Right cardiac atrium (tissue), 5 donors: ENCODE results near the gene DISP1. TPM values are rescaled to one million over a fixed set of nuclear protein-coding genes. Genes with fewer than 3 reads are reported as not detected.

Experiments used
- ATAC-seq, 2 donors: fragments of 200-7000 bp; cut with Tn5 transposase; one replicate each; pipeline versions ENCODE4 v1.8.0 to v1.9.1; 2020; ENCODE audit warnings: moderate library complexity in 2 of 2, mild to moderate bottlenecking in 1 of 2
- DNase-seq, 3 donors: peaks; one replicate each; pipeline ENCODE4 v3.0.0-alpha.2; 2020
- H3K27ac ChIP-seq: one replicate; pipeline ENCODE4 v1.5.1; 2013; ENCODE audit warnings: mild to moderate bottlenecking, low read length, control low read depth, moderate library complexity
- H3K27me3 ChIP-seq: one replicate; pipeline ENCODE4 v1.6.1; 2013; ENCODE audit not compliant: control insufficient read depth, insufficient read depth
- H3K4me1 ChIP-seq: one replicate; pipeline ENCODE4 v1.6.1; 2013; ENCODE audit warnings: low read length; ENCODE audit not compliant: control insufficient read depth, insufficient read depth
- H3K4me3 ChIP-seq: one replicate; pipeline ENCODE4 v1.5.1; 2013; ENCODE audit warnings: low read length, control low read depth
- H3K9me3 ChIP-seq: one replicate; pipeline ENCODE4 v1.6.1; 2013; ENCODE audit warnings: low read length; ENCODE audit not compliant: control insufficient read depth
- WGBS: extraction: QIAGEN DNeasy Blood & Tissue Kit; methylation state at CpG from one replicate; pipeline ENCODE4 v1.1.7; 2013; 5-methylcytosine and 5-hydroxymethylcytosine counted together
- intact Hi-C, 4 donors: fragments of 100-400 bp; cut with DNase I; formaldehyde crosslinking; loops; one replicate each; pipeline versions ENCODE4 v1.11.0 to v1.14.0; 2022 to 2023
- long read RNA-seq, 4 donors: library from polyadenylated mRNA; unstranded; transcript quantifications; one replicate each; pipeline ENCODE4 v2.0.0, GENCODE V29; 2020 to 2021
- polyA plus RNA-seq: library from polyadenylated mRNA; stranded (reverse); fragments of 200-250 nt; gene quantifications from one replicate; pipeline ENCODE4 v1.2.3, GENCODE V29; 2013
- total RNA-seq, 4 donors: library from RNA; stranded (reverse); fragmentation: NEBNext Ultra II Directional; extraction: Animal tissue kit (Norgen Biotek cat#: 25700); gene quantifications; one replicate each; pipeline ENCODE4 v1.2.1, GENCODE V29; 2021
- donor health status: healthy with polysubstance abuse.
- donor health status: DM: no; HTN: yes; CAD: no.
- donor health status: DM: no; HTN: no; CAD: no.
- donor health status: DM: no; HTN: yes; CAD: no; lungs with severe emphysema.
- donor health status: DM: yes; HTN: yes; CAD: no.

The DISP1 gene
- 1 to 10 TPM; 5.2 to 5.9 (median 5.5) TPM for total RNA-seq
- polyA plus RNA-seq, result 2.9 TPM
- long read RNA-seq, donor 1, partial matches to known transcripts, result 1 of 8 reads
- long read RNA-seq, donor 1, other reads (novel, unspliced or antisense), result 7 of 8 reads
- long read RNA-seq, donor 2, partial matches to known transcripts, result 0 of 2 reads
- long read RNA-seq, donor 2, other reads (novel, unspliced or antisense), result 2 of 2 reads
- long read RNA-seq, donor 3, full-length matches to known transcripts, result 1 of 9 reads
- long read RNA-seq, donor 3, partial matches to known transcripts, result 1 of 9 reads
- long read RNA-seq, donor 3, other reads (novel, unspliced or antisense), result 7 of 9 reads
- long read RNA-seq, donor 4, full-length matches to known transcripts, result 1 of 2 reads
- long read RNA-seq, donor 4, partial matches to known transcripts, result 1 of 2 reads
- long read RNA-seq, donor 4, other reads (novel, unspliced or antisense), result 0 of 2 reads

- 2% methylated on average over 67 of the region's 67 CpGs for WGBS
- Histone ChIP-seq H3K27ac (peak within 1 kb of the TSS; percentile 88), H3K4me1 (no peaks in the 10 kb centered on the region), H3K27me3 (no peaks in the 10 kb centered on the region), H3K9me3 (no peaks in the 10 kb centered on the region), H3K4me3 (peak within 1 kb of the TSS; percentile 90)
- DNase-seq (peak; percentile 86 to 93 (median 93)), ATAC-seq (peak; percentile 97 to 98)
- intact Hi-C loops, result no loop called here
Observed at GRCh38 chr1:222814536-222815439, at the start of gene DISP1. Gene DISP1 (plus strand): TSS chr1:222815039. CDS start chr1:222942824, 127,785 bp downstream.

- H3K27me3 ChIP-seq, result no peaks in the 10 kb centered on the region
- H3K4me1 ChIP-seq, result no peaks in the 10 kb centered on the region
- H3K27ac ChIP-seq, result no peak overlapping the region
- H3K9me3 ChIP-seq, result peaks cover 2% of the 10 kb centered on the region
- DNase-seq, result no peak
- H3K4me3 ChIP-seq, result no peak overlapping the region
- intact Hi-C loops, result no loop called here
- WGBS, result 83% methylated on average over 5 of the region's 5 CpGs
- no peak for ATAC-seq
Observed at GRCh38 chr1:222767152-222767571, 47.7 kb upstream of the DISP1 start.

- H3K9me3 ChIP-seq, result peaks cover 2% of the 10 kb centered on the region
- H3K4me1 ChIP-seq, result no peaks in the 10 kb centered on the region
- ATAC-seq, result no peak
- DNase-seq, result no peak
- H3K27me3 ChIP-seq, result no peaks in the 10 kb centered on the region
- no peak overlapping the region for H3K4me3 ChIP-seq
- intact Hi-C loops, result no loop called here
- H3K27ac ChIP-seq, result no peak overlapping the region
Observed at GRCh38 chr1:222768592-222768991, 46.2 kb upstream of the DISP1 start.

GRCh38 chr1:222769181-222769580, 45.7 kb upstream of the DISP1 start:
- intact Hi-C loops, result no loop called here
- DNase-seq, result no peak
- no peaks in the 10 kb centered on the region for H3K27me3 ChIP-seq
- WGBS, result 67% methylated on average over 1 of the region's 1 CpG
- H3K4me3 ChIP-seq, result no peak overlapping the region
- ATAC-seq, result no peak
- H3K4me1 ChIP-seq, result no peaks in the 10 kb centered on the region
- no peak overlapping the region for H3K27ac ChIP-seq
- peaks cover 2% of the 10 kb centered on the region for H3K9me3 ChIP-seq

- no peaks in the 10 kb centered on the region for H3K4me1 ChIP-seq
- ATAC-seq (no peak), DNase-seq (no peak)
- H3K9me3 ChIP-seq, result peaks cover 2% of the 10 kb centered on the region
- no peak overlapping the region for H3K27ac ChIP-seq
- no peak overlapping the region for H3K4me3 ChIP-seq
- 77% methylated on average over 2 of the region's 2 CpGs for WGBS
- H3K27me3 ChIP-seq, result no peaks in the 10 kb centered on the region
- intact Hi-C loops, result no loop called here
Observed at GRCh38 chr1:222769971-222770620, 44.7 kb upstream of the DISP1 start.

GRCh38 chr1:222772996-222773379, 41.9 kb upstream of the DISP1 start:
- Histone ChIP-seq H3K4me3 (no peak overlapping the region), H3K27me3 (no peaks in the 10 kb centered on the region), H3K9me3 (peaks cover 2% of the 10 kb centered on the region), H3K27ac (no peak overlapping the region), H3K4me1 (no peaks in the 10 kb centered on the region)
- DNase-seq (peak in 2 of 3 donors; percentile 56 to 57), ATAC-seq (peak in 1 of 2 donors; percentile 54)
- intact Hi-C loops, result no loop called here
- WGBS, result 47% methylated on average over 4 of the region's 4 CpGs

GRCh38 chr1:222777463-222777862, 37.4 kb upstream of the DISP1 start:
- Histone ChIP-seq H3K4me3 (no peak overlapping the region), H3K9me3 (no peaks in the 10 kb centered on the region), H3K27me3 (no peaks in the 10 kb centered on the region), H3K27ac (no peak overlapping the region), H3K4me1 (no peaks in the 10 kb centered on the region)
- 94% methylated on average over 1 of the region's 1 CpG for WGBS
- DNase-seq, result no peak
- ATAC-seq, result no peak
- intact Hi-C loops, result no loop called here

- Histone ChIP-seq H3K27me3 (no peaks in the 10 kb centered on the region), H3K27ac (no peak overlapping the region), H3K4me1 (no peaks in the 10 kb centered on the region), H3K4me3 (no peak overlapping the region), H3K9me3 (no peaks in the 10 kb centered on the region)
- 39% methylated on average over 2 of the region's 2 CpGs for WGBS
- no peak for DNase-seq
- intact Hi-C loops, result no loop called here
- ATAC-seq, result no peak
Observed at GRCh38 chr1:222777977-222778376, 36.9 kb upstream of the DISP1 start.

GRCh38 chr1:222781251-222781650, 33.6 kb upstream of the DISP1 start:
- intact Hi-C loops, result no loop called here
- Histone ChIP-seq H3K9me3 (no peaks in the 10 kb centered on the region), H3K4me3 (no peak overlapping the region), H3K4me1 (no peaks in the 10 kb centered on the region), H3K27ac (no peak overlapping the region), H3K27me3 (no peaks in the 10 kb centered on the region)
- WGBS, result 60% methylated on average over 4 of the region's 4 CpGs
- no peak for ATAC-seq
- no peak for DNase-seq

GRCh38 chr1:222783051-222783450, 31.8 kb upstream of the DISP1 start:
- intact Hi-C loops, result no loop called here
- no peaks in the 10 kb centered on the region for H3K4me1 ChIP-seq
- H3K27me3 ChIP-seq, result no peaks in the 10 kb centered on the region
- ATAC-seq, result no peak
- no peak overlapping the region for H3K4me3 ChIP-seq
- DNase-seq, result no peak
- H3K27ac ChIP-seq, result no peak overlapping the region
- H3K9me3 ChIP-seq, result no peaks in the 10 kb centered on the region

GRCh38 chr1:222784371-222784770, 30.5 kb upstream of the DISP1 start:
- Histone ChIP-seq H3K4me1 (no peaks in the 10 kb centered on the region), H3K27ac (no peak overlapping the region), H3K4me3 (no peak overlapping the region), H3K27me3 (no peaks in the 10 kb centered on the region), H3K9me3 (no peaks in the 10 kb centered on the region)
- intact Hi-C loops, result no loop called here
- DNase-seq, result no peak
- WGBS, result 35% methylated on average over 3 of the region's 3 CpGs
- ATAC-seq, result no peak
